Measurements from ENCODE around the gene VPS18.

Gene VPS18

DNA sequence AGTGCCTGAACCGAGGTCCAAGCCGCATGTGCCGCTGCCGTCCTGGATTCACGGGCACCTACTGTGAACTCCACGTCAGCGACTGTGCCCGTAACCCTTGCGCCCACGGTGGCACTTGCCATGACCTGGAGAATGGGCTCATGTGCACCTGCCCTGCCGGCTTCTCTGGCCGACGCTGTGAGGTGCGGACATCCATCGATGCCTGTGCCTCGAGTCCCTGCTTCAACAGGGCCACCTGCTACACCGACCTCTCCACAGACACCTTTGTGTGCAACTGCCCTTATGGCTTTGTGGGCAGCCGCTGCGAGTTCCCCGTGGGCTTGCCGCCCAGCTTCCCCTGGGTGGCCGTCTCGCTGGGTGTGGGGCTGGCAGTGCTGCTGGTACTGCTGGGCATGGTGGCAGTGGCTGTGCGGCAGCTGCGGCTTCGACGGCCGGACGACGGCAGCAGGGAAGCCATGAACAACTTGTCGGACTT lies 42.0 kb downstream of the VPS18 start:
- FAIRE-seq (no peak), DNase-seq (ENCODE audit: low spot score) (no peak)

DNA sequence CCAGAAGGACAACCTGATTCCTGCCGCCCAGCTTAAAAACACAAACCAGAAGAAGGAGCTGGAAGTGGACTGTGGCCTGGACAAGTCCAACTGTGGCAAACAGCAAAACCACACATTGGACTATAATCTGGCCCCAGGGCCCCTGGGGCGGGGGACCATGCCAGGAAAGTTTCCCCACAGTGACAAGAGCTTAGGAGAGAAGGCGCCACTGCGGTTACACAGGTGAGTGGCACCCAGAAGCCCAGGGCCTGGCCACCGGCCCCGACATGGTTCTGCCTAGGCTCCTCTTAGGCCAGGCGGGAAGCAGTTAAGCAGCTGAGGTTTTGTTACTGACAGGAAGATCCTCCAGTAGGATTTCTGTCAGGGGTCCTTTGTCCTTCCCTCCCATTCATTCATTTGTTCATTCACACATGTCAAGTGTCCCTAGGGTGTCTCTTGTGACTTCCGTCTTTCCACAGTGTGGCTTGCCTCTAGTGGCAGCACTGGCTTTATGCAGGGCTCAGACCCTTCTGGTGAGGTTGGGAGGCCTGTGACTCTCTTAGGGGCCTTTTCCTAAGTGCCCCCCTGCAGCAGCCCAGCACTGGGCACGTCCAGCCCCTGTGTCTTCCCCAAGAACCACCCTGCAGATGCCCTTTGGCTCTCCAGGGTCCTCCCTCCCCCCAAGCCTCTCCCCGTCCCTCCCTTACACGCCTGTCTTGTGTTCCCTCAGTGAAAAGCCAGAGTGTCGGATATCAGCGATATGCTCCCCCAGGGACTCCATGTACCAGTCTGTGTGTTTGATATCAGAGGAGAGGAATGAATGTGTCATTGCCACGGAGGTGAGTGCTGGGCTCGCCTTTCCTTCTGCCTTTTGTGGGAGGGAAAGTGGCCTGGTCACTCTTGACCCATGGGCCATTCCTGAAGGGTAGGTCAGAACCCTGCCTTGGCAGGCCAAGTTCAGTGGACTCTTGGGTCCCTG lies 42.7 kb downstream of the VPS18 start:
- no peak for FAIRE-seq
- DNase-seq (ENCODE audit: low spot score): no peak

DNA sequence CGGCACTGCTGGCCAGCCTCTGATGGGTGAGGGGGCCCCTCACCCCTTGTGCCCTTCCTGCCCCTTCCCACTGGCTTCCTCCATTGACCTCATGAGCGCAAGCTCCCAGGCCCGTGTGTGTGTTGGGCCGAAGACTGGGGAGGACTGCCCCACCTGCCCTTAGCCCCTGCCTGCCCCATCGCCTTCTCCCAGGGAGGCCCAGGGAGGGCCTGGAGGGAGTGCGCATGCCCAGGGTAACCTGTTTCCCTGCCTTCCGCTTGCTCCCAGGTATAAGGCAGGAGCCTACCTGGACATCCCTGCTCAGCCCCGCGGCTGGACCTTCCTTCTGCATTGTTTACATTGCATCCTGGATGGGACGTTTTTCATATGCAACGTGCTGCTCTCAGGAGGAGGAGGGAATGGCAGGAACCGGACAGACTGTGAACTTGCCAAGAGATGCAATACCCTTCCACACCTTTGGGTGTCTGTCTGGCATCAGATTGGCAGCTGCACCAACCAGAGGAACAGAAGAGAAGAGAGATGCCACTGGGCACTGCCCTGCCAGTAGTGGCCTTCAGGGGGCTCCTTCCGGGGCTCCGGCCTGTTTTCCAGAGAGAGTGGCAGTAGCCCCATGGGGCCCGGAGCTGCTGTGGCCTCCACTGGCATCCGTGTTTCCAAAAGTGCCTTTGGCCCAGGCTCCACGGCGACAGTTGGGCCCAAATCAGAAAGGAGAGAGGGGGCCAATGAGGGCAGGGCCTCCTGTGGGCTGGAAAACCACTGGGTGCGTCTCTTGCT lies 43.7 kb downstream of the VPS18 start:
- no peak for FAIRE-seq
- peak; percentile 61 for DNase-seq (ENCODE audit: low spot score)

DNA sequence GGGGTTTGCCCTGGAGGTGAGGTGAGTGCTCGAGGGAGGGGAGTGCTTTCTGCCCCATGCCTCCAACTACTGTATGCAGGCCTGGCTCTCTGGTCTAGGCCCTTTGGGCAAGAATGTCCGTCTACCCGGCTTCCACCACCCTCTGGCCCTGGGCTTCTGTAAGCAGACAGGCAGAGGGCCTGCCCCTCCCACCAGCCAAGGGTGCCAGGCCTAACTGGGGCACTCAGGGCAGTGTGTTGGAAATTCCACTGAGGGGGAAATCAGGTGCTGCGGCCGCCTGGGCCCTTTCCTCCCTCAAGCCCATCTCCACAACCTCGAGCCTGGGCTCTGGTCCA lies 44.3 kb downstream of the VPS18 start:
- no peak for DNase-seq (ENCODE audit: low spot score)
- no peak for FAIRE-seq

DNA sequence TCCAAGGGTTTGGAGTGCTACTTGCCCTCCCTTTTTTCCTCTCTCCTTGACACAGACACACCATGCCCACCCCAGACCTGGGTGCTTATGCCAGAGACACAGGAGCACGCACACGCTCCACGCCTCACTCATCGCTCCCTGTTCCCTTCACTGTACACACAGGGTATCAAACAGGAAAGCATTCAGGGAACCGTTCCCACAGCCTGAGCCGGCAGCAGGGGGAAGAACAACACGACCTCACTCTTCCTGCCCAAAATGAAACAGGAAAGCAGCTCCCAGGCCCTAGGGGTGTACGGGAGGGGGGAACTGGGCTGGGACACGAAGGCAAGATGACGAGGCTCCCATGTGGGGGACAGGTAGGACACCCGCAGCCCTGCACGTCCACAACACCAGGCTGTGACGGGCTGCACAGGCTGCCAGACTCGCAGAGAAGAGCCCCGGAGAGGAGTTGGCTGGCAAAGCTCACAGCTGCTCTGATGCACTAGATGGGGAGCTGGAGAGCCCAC lies 46.1 kb downstream of the VPS18 start:
- DNase-seq (ENCODE audit: low spot score) (no peak), FAIRE-seq (no peak)

DNA sequence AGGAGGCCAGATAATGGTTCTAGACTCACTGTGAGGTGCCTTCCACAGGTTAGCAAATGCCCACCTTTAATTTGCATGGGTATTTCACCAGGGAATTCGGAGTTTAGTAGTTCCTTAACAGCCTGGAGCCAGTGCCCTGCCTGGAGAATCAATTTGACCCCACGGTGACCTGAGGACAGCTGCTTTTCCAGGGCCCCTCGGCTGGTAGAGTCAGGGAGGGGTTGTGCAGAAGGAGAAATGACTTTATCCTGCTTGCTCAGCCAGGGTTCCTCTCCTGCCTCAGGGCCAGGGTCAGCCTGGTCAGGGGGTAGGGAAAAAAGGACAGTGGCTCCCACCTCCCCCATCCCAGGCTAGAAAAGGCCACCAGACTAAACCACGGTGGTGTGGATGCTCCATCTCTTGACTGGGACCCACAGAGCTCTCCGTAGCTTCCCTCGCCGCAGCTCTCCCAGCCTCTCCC lies 46.8 kb downstream of the VPS18 start:
- DNase-seq (ENCODE audit: low spot score): no peak

DNA sequence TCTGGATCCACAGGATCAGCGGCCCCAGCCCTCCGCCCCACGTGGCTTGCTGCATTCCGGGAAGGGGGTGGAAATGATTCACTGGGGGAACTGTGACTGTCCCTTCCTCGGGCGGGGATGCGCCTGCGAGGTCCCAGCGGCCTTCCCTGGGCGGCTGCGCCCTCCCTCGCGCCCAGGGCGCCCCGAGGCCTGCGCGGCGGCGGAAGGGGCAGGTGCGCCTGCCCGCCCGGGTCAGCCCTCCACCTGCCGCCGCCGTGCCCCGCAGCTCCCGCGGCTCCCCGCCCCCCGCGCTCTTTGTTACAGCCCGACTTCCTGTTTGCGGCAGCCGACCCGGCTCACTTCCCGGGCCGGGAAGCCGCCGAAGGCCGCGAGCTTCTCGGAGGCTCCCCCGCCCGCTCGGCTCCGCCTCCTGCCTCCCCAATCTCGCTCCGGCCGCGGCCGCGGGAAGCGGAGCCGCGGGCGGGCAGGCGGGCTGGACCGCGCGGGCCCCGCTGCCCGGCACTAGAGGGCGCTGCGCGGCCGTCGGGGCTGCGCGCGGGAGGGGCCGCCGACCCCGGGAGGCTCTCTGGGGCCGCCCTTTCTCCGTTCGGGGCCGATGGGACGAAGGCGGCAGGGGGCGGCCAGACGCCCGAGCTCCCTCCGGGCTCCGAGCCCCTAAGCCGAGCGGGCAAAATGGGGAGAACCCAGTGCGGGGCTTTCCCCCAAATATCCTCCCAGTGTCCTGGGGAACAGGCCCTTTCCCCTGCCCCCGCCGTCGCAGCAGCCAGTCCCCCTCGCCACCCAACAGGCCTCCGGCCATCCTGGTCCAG lies 47.5 kb downstream of the VPS18 start:
- peak; percentile 59 for DNase-seq (ENCODE audit: low spot score)

More for the DNA sequence above, 46.8 kb downstream of the VPS18 start:
- FAIRE-seq: no peak

DNA sequence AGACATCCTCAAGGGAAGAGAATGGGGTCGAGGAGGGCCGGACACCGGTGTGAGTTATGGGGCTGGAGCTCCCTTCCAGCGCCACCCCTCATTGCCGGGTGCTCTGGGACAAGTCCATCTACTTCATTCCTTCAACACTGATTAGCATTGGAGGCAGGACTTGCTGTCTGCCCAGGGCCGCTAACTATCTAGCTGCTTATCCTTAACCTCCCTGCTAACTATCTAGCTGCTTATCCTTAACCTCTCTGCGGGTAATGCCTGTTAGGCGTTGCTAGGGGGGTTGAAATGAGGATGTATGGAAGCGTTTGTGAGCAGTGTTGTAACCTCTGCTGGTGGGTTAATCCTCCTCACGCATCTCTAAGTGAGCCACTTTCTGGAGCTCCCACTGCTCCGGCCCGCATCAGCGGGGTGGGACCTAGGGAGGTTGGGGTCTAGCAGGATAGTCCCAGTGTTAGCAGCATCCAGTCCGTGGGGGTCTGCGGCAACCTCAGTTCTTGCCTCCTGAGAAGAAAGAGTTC lies 48.1 kb downstream of the VPS18 start:
- DNase-seq (ENCODE audit: low spot score) (no peak), FAIRE-seq (no peak)

More for the DNA sequence above, 47.5 kb downstream of the VPS18 start:
- FAIRE-seq: no peak

DNA sequence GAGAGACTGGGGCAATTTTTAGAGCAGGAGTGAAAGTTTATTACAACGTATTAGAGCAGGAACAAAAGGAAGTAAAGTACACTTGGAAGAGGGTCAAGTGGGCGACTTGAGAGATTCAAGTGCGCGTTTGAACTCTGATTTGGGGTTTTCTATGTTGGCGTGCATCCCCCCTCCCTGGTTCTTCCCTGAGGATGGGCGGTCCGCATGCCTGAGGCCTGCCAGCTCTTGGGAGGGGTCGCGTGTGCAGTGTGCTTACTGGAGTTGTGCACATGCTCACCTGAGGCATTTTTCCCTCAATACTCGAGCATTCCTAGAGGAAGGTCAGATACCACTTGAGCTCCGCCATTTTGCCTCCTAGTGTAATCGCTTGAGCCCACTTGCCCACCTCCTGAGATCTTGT lies 48.6 kb downstream of the VPS18 start:
- no peak for FAIRE-seq
- no peak for DNase-seq (ENCODE audit: low spot score)

DNA sequence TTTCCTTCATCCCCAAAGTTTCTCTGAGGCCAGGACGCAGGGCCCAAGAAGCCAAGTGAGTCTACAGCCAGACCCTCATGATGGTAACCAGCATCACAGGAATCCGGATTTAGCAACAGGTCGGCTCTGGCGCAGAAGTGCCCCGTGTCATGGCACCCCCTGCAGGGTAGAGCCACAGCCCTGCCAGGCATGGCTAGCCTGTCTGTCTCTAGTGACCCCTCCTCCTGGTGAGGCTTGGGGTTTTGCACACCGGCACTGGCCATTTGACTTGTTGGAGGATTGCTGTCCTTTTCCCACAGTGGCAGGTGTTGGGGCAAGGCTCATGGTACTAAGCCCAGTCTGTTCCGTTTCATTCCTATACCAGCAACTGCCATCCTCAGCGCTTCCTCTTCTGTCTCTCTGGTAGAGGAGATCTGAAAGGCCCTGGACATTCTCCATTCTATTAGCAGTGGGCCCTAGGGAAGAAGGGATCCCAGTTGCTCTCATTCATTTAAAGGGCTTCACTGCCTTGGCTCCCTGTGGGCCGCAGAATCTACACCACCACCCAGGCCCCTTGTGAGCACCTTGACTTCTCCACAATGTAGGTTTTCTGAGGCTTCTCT lies 49.6 kb downstream of the VPS18 start:
- FAIRE-seq (no peak), DNase-seq (ENCODE audit: low spot score) (no peak)

DNA sequence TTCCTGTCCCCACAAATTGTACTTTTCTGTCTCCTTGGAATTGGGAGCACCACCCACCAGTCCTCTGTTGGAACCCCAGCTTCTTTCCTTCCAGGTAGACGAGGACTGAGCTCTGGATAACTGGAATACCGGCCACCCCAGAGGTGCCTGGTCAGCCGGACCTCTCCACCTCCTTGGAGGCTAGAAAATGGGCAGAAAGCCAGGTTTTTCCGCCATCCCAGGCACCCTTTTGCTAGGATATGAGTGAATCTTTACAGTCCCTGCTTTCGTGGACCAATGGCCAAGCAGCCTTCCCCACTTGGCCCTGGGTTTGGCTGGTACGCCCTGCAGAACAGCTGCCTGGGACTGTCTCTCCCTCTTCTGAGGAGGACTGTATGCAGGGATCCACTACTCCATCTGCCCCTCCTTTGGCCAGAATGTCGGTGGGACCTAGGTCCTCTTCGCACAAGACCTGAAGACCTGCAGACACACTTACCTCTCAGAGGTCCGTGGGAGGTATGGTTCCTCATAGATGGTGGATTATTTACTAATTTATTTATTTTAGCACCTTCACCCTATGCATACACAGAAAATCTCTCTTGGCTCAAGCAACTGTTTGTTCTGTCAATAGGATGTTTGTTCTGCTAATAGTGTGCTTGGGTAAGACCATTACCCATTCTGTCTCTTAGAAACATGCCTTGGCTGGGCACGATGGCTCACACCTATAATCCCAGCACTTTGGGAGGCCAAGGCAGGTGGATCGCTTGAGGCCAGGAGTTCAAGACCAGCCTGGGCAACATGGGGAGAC lies 50.5 kb downstream of the VPS18 start:
- DNase-seq (ENCODE audit: low spot score) (no peak), FAIRE-seq (no peak)

DNA sequence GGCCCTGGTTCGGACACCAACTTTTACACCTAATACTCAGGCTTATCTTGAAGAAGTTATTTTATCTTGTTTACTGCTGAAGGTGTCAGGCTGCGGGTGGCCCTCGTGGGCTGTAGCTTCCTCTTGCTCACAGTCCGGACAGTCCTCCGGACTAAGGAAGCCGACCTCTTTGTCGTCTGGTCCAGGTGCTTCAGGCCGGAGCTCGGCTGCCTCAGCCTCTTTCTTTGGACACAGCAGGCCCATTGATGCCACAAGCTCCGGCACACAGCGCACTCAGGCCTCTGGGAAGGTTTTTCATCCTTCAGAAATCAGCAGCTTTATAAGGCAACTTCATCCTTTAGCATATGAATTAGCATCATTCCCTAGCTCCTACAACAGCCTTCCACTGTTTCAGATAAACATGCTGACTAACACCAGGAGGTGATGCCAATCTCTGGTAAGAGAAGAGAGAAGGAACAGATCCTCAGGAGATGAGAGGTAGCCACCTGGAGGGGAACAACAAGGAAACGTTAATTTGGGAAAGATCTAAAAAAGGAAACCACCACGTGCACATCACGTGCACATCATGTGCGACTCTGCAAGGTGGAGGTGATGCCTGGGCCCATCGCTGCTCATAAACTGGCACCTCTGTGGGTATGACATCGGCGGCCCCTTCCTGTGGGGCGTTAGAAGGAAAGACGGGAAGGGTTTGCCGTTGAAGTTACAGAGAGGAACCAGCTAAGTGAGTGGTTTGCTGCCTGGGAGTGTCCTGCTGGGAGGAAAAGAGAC lies 54.6 kb downstream of the VPS18 start:
- DNase-seq (ENCODE audit: low spot score): no peak

DNA sequence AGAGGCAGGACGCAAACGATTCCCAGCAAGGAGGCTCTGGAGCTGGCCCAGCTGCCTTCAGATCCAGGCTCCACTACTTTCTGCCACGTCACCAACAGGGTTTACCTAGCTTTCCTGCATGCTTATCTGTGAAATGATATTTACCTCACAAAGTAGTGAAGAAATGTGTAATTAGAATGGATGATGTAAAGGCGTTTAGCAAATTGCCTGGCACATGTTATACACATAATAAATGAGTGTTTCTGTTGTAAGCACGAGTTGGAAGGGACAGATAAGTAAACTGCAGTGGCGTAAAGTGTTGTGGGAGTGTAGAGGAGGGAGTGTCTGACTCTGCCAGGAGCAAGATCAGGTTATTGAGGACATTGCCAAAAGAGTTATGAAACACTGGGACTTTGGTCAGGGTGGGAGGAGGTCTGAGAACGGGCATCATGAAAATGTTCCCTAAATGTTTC lies 55.5 kb downstream of the VPS18 start:
- FAIRE-seq (no peak), DNase-seq (ENCODE audit: low spot score) (no peak)

More for the DNA sequence above, 54.6 kb downstream of the VPS18 start:
- FAIRE-seq: no peak

DNA sequence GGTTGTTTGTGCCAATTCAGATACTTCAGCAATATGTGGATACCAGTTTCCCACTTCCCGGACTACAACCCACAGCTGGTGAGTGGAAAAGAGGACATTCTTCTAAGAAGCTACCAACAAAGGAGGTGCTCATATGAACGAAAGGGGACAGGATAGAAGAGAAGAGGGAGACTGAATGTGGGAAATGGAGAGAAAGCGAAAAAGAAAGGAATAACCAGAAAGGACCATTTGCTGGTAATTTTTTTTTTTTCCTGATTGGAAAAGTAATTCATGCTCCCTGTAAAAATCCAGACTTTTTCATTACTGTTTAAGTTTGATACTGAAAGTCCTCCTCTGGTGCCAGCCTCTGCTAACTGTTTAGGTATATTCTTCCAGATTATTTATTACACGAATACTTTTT lies 57.5 kb downstream of the VPS18 start:
- FAIRE-seq (no peak), DNase-seq (ENCODE audit: low spot score) (no peak)

DNA sequence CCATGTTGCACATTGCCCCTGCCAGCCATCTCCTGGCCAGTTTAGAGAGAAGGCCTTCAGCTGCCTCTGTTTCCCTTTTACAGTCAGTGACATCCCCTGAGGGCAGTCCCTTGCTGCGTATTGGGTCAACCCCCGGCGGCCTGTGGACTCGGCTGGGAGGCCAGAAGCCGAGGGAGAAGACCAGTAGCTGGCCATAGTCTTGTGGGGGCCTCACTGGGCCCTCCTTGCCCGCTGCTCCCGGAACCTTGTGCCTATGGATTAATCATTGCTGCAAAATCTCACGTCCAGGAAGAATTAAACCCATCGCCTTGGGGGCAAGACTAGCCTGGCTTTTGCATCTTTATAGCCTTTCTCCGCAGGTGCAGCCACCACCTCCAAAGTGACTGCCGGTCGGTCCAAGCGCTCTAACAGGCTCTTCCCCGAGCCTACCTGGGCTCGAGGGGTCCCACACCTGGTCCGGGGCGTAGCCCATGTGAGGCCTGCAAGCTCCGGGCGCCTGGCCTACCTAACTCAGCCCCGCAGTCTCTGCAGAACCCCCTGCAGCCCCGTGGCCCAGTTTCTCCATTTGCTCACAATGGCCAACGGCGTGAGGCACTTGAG lies 58.2 kb downstream of the VPS18 start:
- FAIRE-seq (no peak), DNase-seq (ENCODE audit: low spot score) (no peak)

DNA sequence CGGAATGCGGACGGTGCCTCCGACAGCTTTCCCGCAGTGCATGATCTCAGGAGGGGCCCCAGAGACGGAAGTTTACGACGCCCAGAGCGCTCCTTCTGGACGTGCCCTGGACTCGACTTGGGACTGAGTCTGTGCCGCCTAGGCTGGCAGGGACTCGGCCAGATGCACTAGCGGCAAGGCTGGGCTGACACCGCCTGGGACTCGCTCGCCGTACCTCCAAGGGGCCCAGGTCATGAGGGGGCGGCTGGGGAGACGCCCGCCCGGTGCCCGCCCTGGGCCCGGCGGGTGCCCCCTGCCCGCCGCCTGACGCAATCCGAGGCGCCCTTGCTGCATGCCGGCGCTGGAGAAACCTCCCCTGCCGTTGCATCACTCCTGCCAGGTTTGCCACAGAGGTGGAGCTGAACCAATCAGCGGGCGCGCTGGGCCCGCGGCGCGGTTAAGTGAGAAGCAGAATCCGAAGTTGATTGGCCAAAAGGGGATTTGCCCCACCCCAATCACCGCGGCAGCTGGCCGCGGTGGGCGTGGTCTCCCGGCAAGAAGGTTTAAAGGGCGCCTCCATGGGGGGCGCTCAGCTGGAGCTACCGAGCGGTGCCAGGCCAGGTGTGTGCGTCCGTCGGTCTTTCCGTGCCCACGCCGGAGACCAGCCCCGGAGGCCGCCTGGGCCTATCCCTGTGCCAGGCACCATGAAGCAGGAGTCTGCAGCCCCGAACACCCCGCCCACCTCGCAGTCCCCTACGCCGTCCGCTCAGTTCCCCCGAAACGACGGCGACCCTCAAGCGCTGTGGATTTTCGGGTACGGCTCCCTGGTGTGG lies 58.9 kb downstream of the VPS18 start, which contains the start of gene CHAC1:
Gene CHAC1 (plus strand): TSS at position 571 of the 812 bp plus-strand sequence. CDS start 113 bp downstream, at position 684.
- peak; percentile 90 for DNase-seq (ENCODE audit: low spot score)
- FAIRE-seq: peak; percentile 74
